HG03442 (cell line): Measurements from ENCODE around the gene RBM19.
"Not testable (repeated sequence)": the region's sequence is repeated elsewhere in the genome, so short reads cannot be mapped to it uniquely, and the experiment has no call there.

ENCODE experiments used
- ATAC-seq: cut with Tn5 transposase; IDR thresholded peaks from one replicate; pipeline ENCODE4 v1.9.1; 2021; ENCODE audit warnings: mild to moderate bottlenecking, moderate library complexity; ENCODE audit not compliant: unreplicated experiment

Gene RBM19

DNA sequence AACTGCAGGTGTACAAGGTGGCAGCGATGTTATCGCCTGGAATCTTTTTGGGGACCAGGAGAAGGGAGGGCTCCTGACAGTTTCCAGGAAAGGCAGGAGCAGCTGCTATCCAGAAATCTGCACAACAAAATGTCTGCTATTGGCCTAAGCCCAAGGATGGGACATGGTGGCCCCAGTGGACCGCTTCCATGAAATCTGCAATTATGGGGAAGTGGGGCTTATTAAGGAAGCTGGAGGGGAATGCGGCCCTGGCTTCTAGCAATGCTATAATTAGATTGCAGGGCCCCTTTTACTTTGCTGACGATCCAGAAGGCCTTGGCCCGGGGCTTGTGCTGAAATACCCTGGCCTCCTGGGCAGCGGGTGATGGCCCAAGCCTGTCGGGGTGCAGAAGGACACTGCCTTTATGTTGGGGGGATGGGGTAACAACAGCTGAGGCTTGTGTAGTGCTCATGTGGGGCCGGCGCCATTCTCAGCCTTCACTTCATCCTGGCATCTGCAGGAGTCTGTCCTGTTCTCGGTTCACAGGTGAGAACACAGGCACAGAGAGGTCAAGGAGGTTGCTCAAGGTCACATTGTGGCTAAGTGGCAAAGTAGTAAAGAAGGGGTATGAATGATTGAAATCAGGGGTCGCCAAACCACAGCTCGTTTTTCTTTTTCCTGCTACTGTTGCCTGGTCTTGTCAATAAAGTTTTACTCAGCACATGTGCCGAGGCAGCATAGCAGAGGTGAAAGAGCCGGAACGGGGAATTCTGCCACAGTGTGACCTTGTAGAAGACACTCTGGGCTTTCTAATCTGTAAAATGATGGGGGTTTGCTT, 153.5 kb downstream of the RBM19 start:
- no peak for ATAC-seq

DNA sequence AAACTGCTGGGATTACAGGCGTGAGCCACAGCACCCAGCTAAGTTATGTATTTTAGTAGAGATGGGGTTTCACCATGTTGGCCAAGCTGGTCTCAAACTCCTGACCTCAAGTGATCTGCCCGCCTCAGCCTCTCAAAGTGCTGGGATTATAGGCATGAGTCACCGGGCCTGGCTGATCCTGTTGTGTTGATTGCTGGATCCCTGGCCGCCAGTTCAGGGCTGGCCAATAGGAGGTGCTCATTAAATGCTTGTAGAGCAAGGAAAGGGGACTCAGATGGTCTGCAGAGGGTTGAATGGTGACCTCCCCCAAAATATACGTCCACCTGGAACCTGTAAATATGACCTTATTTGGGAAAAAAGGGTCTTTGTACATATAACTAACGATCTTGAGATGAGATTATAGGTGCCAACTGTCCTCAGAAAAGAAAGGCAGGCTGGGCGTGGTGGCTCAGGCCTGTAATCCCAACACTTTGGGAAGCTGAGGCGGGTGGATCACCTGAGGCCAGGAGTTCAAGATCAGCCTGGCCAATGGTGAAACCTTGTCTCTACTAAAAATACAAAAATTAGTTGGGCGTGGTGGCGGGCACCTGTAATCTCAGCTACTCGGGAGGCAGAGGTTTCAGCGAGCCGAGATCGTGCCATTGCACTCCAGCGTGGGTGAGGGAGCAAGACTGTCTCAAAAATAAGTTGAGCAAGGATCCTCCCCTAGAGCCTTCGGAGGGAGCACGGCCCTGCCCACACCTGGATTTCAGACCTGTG, 156.5 kb downstream of the RBM19 start:
- not testable (repeated sequence) for ATAC-seq

DNA sequence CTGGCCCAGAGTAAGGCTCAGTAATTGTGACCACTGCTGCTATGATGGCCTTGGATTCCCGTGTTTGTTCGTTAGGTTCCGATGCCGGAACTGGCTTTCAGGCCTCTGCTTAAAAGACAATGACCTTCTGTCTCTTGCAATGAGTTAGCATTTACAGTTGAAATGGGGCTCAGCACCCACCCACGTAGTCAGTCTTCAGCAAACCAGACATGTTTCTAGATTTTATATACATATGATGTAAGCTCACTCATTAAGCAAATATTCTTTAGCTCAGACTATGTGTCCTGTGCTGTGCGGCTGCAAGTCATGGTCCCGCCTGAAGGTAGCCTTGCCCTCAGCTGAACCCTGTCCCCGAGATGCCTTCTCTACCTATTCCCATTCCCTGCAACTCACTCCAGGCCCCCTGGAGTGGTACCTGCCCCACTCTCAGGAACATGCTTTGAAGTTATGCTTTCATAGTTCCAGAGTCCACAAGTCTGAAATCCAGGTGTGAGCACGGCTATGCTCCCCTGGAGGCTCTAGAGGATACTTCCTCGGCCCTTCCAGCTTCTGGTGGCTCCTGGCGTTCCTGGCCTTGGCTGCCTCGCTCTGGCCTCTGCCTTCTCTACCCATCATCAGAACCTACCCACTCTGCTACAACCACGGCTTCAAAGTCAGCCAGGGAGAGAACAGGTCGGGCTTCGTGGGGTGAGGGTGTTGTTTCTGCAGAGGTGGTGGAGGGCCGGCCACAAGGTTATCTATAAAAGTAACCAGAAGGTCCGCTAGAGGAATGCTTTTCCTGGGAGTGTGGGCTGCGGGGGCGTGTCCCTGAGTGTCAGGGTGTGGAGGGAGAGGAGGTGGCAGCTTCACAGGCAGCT, 157.8 kb downstream of the RBM19 start:
- ATAC-seq, result no peak

DNA sequence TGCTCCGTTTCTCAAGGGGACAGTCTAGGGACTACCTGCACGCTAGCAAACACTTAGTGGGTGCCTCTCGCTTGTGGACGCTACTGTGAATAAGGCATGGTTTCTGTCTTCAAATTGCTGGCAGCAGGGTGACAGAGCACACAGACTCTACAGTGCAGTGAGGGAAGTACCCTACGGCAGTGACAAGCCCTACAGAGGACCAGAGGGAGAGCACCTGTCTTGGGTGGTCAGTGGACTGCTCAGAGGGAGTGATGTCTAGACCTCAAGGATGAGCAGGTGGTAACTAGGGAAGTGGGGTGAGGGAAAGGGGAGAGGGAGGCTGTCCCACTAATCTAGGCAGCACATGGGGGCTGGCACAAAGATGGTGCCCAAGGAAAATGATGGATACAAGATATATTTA, 160.5 kb downstream of the RBM19 start:
- ATAC-seq, result no peak

DNA sequence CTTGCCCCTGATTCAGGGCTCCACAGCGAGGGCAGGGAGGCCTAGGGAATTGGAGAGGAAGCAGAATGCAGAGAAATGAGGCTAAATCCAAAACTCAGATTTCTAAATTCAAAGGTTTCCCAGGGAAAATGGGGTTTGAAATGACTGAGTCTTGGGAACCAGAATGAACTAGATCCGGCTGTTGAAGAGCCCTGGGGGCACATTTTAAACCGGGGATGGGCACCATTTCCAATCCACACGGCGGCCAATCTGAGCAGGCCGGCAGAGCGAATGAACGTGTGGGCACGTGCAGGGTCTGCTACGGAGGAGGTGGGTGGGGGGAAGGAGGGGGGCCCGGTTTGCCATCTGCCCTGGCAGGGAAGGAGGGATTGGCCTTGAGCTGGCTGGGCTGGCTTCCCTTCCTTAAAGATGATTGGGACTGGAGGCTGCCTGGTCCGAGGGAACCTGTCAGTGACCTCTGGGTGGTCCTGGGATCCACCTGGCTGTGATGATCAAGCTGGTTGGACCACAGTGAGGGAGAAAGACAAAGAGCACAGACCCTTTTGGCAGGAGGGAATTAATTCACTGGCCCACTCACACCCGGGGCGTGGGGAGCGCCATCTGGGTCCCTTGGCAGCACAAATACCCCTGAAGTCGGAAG, 161.0 kb downstream of the RBM19 start:
- ATAC-seq, result no peak

GRCh38 chr12:113803759-113804140, 162.4 kb downstream of the RBM19 start:
- ATAC-seq, result no peak

DNA sequence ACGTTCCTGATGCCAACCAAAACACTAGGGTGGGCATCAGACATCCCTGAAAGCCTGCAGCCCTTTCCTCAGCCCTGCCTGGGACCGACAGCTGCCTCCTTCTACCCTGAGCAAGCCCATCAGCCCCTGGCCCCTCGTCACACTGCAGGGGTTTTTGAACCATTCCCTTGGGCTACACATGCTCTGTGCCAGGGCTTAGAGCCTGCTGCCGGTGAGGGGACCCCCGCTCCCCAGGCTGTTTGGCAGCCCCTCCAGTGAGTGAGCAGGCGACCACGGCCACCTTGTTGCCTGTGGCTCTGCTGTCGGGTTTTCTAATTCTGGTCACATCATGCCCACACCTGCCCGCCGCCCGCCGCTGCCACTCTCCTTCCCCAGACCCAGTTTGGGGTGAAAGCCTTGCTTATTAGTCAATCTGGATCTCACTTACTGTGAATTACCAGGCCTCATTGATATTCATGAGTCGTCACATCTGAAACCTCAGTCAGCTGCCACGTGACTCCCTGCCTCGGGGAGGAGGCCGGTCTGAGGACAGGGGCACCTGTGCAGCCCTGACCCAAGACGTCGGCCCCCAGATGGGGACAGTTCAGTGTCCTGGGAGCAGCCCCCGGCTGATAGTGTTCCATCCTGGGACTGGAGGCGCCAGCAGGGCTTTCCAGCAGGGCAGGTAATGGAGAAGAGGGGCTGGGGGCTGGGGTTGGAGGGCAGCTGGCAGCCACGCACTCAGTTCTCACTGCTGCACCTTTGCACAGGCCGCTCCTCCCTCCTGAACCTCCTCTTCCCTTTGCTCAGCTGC, 163.0 kb downstream of the RBM19 start:
- no peak for ATAC-seq

GRCh38 chr12:113802000-113802749, 163.9 kb downstream of the RBM19 start:
- no peak for ATAC-seq

- ATAC-seq, result no peak
These were observed 165.9 kb downstream of the RBM19 start for GRCh38 chr12:113800201-113800600.

DNA sequence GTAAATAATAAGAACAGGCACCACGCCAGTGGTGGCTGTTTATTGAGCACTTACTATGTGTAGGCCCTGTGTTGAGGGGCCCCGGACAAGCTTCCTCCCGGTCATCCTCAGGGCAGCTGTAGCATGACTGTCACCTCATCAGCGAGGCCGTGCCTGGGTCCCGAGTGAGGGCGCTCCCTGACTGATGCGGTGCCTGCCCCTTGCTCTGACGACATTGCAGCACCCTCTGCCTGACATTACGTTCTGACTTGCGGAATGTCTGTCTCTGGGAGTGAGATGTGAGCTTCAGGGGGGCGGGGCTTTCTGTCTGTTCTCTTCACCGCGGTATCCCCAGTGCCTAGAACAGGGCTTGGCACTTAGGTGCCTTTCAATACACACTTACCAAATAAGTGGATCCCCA, 167.6 kb downstream of the RBM19 start:
- ATAC-seq, result no peak

DNA sequence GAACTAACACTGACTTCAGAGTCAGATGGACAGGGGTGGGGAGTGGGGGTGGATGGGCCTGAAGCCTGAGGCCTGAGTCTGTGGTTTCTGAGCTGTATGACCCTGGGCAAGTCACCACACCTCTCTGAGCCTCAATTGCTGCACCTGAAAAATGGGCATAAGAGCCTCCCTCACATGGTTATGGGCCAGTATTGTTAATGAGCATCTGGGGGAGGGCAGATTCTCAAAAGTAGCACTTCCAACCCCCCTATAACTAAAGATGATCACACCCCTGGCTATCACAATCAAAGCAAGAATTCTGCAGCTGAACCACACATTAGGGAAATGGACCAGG, 168.6 kb downstream of the RBM19 start:
- no peak for ATAC-seq

GRCh38 chr12:113796852-113797534, 169.1 kb downstream of the RBM19 start:
- ATAC-seq, result no peak

- ATAC-seq, result no peak
These were observed 169.9 kb downstream of the RBM19 start for GRCh38 chr12:113796066-113796827.

- no peak for ATAC-seq
These were observed 170.7 kb downstream of the RBM19 start for GRCh38 chr12:113795445-113795844.

DNA sequence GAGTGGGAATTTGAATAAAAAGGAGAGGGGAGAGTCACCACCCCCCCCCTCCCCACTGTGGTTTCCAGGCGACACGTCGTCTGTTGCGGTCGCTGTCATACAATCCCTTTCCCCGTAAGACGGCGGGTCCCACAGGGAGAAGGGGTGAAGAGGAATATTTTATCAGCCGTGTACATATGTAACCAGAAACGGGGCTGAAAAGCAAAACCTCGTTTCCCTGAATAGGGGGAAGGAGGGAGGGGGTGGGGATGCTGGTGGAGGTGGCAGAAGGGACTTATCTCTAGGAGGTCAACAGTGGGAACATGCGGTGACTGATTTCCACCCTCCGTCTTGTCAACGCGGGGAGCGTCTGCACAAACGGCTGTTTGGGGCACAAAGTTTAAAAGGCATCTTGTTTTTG, 171.4 kb downstream of the RBM19 start:
- no peak for ATAC-seq

- ATAC-seq, result no peak
These were observed 172.9 kb downstream of the RBM19 start for GRCh38 chr12:113793250-113793649.

DNA sequence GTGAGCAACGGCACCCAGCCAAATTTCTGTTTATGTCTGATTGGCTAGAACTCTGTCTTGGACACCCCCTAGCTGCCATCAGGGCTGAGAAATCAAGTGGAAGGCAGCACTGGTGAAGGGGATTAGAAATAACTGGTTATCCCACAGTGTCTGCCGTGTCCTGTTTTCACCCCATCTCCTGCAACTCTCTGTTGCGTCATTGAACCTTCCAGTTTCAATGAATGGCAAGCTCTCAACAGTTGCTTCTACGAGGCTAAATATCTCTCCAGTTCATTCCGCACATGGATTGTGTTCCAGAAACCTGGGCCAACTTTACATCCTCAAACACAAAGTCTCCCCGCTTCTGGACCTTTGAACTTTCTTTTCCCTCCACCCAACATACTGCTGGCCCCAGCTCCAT, 173.7 kb downstream of the RBM19 start:
- ATAC-seq, result no peak
